ENCODE data around the gene USP25.
"Not testable (repeated sequence)": the region's sequence is repeated elsewhere in the genome, so short reads cannot be mapped to it uniquely, and the experiment has no call there.

USP25 gene

DNA sequence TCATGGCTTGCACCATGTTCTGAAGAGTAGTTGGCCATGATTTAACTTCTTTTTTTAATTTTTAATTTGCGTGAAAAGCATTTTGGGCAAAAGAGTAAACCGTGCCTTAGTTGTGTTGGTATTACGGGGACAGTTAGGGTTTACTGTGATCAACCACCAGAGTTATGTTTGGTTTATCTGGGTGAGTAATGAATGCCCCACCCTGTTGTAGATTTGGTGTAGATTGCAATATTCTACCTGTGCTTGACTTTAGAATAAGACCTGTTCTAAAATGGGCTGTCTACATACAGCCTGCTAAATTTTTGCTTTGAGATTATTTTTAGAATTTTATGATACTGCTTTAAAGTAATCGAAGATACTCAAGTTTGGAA is 1.4 kb downstream of the USP25 start:
- peak; percentile 35 for DNase-seq (ENCODE audit: low spot score)

DNA sequence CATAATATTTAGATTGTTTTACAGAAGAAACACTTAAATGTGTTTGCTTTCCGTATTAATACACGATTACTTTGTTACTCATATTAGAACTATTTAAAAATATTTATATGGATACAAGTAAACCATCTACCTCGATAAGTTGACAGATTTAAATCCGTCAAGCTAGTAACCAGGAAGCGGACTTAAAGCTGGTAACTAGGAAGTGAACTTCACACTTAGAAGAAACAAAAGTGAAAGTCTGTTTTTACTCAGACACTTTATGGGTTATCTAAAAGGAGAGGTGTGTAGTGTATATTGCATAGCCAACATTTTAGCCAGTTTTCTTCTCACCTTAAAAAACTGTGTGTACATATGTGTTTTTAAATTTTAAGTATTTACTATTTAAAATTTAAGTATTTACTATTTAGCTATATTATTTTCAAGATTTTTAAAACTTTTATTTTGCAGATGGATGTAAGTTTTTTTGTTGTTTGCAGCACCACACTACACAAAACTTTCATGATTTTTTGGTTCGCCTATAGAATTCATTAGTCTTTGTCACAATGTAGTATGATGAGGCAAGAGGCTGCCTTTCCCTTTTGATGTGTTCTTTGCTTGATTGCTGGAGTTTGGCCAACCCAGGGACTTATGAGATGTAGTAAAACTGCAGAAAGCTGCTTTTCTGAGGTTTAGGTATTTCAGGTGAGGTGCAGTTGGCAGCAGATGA is 2.7 kb downstream of the USP25 start:
- DNase-seq (ENCODE audit: low spot score): peak; percentile 76

DNA sequence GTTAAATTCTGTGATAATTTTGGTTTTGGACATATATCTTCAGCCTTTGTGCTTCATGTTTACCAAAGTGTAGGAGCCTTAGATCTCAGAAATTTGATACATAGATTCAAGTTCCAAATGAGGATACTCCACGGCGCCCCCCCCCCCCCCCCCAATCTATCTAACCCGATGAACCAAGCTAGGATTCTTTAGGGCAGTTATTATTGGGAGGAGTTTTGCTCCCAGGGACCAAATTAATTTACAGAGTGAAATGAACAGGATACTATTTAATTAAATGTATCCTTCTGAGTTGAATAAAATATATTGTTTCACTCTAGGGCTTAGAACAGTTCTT is 3.2 kb downstream of the USP25 start:
- no peak for DNase-seq (ENCODE audit: low spot score)

DNA sequence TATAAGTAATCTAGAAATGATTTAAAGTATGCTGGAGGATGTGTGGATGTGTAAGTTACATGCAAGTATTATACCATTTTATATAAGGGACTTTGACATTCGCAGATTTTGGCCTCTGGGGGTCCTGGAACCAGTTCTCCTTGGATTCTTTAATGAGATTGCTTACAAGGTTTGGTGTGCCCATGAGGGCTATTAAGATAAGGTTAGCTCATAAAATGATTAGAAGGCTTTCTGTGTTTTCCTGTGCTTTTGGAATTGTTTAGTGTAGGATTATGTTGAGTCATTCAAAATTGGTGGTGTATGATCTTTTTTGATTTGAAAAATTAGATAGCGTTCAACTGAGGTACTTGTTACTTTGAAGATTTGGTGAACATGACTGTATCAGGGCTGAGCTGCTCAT is 5.6 kb downstream of the USP25 start:
- DNase-seq (ENCODE audit: low spot score): no peak

DNA sequence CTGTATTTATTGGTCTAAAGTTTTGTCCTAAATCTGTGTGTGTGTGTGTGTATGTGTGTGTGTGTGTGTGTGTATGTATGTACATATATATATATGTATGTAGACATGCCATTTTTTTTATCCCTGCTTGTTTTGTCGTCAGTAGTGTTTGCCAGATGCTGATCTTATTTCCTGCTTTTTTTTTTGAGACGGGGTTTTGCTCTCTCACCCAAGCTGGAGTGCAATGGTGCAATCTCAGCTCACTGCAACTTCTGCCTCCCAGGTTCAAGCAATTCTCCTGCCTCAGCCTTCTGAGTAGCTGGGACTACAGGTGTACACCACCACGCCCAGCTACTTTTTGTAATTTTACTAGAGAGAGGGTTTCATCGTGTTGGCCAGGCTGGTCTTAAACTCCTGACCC is 6.1 kb downstream of the USP25 start:
- not testable (repeated sequence) for DNase-seq (ENCODE audit: low spot score)

DNA sequence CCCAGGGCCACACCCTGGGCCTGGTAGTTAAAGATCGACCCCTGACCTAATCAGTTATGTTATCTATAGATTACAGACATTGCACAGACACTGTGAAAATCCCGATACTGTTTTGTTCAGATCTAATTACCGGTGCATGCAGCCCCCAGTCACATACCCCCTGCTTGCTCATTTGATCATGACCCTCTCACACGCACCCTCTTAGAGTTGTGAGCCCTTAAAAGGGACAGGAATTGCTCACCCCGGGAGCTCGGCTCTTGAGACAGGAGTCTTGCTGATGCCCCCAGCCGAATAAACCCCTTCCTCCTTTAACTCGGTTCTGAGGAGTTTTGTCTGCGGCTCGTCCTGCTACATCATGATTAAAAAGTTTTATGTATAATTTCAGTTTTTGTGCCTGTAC is 9.0 kb downstream of the USP25 start:
- not testable (repeated sequence) for DNase-seq (ENCODE audit: low spot score)

DNA sequence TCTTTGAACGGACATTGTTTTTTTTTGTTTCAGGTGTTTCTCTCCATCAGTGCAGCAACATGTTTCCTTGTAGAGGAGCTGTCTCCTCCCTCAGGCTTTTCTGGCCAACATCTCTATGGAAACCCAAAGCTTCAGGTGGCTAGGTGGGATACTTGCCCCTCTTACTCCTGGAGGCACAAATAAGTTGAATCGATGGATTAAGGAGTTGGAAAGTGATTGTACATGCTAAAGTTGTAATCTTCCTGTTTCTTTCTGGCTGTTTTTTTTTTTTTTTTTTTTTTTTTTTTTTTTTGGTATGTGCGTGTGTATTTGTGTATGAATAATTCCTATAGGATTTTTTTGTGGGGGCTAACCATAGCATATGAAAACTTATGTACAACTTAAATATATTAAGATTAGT is 10.6 kb downstream of the USP25 start:
- DNase-seq (ENCODE audit: low spot score): no peak

DNA sequence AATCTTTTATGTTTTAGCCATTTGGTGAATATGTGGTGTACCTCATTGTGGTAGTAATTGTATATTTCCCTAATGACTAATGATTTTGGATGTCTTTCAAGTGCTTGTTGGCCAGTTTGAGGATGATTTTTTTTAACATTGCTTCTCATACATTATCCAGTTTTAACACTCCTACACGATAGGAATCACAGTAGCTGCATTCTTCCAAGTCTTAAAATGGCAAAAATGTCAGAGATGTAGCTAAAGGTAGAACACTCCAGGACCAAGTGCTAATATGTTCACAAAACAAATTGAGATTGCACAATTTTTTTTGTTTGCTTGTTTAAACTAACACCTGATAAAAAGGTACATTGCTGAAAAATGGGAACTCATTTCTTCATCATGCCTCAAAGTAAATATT is 11.7 kb downstream of the USP25 start:
- DNase-seq (ENCODE audit: low spot score): no peak

DNA sequence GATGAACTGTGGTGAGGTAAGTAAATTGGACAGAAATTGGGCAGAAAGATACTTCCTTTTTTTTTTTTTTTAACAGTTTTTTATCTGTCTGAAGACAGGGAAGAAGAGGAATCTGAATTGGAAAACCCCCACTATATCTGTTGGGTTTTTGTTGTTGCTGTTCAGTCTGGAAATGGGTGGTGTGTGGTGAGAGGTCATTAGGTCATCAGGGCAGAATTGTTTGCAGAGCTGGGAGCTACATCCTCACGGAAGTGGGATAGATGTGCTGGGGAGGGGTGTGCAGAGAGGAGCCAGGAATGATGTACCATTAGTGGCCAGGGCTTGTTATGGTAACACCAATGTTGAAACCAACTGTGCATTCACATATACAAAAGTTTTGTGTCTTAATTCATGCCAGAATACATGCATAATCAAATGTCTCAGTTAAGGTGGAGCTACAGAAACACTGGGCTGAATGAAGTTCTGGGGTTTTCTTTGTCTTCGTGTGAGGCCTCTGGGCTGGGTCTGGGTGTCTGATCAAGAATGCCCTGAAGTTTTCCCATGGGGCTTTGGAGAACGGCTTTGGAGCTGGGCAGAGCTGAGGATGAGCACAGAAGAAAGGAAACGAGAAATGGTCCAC is 12.4 kb downstream of the USP25 start:
- DNase-seq (ENCODE audit: low spot score): no peak

DNA sequence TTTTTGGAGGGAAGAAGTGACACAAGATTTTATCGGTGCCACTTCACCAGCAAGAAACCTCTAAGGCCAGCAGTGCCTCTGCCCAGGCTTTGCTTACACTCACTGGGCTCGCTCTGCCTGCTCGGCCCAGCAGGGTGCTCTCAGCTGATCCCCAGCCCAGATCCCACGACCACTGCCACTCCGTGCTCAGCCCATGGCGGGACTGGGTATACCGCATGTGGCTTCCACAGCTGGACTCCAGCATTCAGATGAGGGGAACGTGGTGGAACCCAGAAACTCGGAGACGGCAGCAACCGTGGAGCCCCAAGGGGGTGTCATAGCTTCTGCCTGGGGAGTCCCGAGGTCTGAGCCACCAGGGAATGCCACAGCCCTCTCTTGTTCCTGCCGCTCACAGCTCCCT is 12.9 kb downstream of the USP25 start:
- no peak for DNase-seq (ENCODE audit: low spot score)

DNA sequence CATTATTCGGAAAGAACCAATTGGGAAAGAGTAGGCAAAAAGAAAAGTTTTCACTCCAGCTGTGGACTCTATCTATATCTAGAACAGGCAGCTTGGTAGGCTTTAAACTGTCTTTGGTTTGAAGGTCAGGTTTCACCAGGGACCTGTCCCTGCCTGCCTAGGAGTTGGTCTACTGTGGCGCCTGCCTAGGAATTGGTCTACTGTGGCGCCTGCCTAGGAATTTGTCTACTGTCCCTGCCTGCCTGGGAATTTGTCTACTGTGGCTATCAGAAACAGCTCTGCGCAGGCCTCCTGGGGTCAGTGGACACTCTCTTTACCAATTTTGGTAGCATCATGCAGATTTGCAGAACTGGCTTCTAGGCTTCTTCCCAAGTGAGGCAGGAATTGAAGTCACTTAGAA is 13.8 kb downstream of the USP25 start:
- no peak for DNase-seq (ENCODE audit: low spot score)

DNA sequence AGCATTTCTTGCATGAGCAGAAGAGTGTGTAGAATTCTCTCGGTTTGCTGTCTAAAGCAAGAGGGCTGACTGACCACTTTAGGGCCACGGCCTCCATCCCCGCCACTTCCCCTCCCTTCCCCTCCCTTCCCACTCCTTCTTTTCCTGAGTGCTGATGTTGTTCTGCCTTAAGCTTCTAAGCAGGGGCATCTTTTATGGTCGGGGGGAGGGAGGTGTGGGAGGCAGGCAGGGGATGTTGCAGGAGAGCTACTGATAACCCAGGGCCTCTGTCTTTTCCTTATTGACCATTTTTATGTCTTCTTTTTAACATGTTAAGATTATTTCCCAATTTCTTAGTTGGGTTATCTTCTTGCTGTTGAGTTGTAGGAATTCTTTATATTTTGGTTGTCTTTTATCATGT is 15.1 kb downstream of the USP25 start:
- no peak for DNase-seq (ENCODE audit: low spot score)

DNA sequence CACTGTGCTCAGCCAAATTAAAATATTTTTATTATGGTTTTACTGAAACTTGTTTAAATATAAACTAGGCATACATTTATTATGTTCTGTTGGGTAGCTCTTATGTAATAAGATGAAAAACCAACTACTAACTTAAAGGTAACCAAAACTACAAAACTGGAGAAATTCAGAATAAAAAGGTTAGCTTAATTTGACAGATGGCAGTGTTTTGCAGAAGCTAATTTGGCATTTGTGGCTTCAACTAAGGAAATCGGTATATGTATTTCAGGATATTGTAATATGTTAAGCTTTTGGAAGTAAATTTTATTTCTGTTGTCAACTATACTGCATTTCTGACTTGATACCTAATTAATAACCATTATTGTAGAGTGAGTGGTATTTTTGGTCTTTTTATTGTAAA is 18.8 kb downstream of the USP25 start:
- no peak for DNase-seq (ENCODE audit: low spot score)

DNA sequence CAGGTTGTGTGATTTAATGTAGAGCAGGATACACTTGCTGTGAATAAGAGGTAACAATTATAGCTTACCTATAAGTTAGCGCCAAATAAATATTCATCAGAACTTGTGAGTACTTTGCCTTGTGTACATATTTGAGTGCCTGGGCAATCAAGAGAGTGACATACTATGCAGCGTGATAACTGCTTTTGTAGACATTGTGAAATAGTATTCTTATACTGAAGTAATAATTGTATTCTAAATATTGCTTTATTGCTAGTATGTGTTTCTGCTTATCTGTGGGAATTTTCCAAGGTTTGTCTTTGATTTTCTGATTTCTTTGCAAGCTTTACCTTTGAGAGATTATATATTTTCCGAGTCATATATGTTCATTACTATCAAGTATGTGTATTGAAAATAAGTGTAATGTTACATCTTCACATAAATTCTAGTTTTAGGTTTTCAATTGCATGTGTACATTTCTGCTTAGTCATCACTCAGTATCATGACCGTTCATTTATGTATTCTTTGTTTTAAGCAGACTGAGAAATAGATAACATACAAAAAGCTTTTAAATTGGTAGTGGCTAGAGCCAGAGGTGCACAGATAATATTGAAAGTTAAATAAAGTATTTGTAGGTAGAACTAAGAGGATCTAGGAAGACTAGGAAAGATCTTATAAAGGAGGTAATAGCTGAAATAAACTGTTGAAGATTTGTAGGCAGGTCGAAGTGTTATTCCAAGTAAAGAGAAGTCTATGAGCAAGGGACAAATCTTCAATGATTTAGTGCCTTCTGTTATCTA is 19.5 kb downstream of the USP25 start:
- DNase-seq (ENCODE audit: low spot score): no peak

DNA sequence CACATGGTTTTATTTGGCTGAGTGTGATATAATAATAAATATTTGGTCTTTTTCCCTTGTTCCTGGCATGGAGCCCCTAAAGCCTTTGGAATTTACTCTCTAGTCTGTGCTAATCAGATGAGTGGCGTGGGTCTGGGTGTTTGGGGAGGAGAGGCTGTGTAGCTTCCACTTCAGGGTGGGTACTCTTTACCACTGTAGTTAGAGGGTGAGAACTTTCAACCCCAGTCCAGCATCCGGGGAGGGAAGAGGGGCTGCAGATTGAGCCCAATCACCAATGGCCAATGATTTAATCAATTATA is 20.0 kb downstream of the USP25 start:
- DNase-seq (ENCODE audit: low spot score): no peak

DNA sequence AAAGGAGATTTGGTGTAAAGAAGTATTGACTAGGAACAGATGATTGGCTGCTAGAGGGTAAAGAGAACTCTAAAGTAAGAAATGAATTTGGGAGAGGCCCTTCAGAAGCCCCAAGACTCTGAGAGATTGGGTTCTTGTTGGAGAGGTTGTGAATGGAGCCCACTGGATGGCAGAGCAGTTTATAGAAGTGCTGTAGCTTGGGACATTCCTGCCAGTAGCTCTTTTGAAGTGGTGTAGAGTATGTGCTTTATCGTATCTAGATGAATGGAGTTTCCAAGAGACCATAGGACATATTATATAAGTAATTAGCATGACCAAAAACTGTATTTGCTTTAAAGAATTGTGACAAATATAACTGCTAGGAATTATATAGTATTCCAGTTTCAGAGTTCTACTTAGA is 21.3 kb downstream of the USP25 start:
- DNase-seq (ENCODE audit: low spot score): no peak

DNA sequence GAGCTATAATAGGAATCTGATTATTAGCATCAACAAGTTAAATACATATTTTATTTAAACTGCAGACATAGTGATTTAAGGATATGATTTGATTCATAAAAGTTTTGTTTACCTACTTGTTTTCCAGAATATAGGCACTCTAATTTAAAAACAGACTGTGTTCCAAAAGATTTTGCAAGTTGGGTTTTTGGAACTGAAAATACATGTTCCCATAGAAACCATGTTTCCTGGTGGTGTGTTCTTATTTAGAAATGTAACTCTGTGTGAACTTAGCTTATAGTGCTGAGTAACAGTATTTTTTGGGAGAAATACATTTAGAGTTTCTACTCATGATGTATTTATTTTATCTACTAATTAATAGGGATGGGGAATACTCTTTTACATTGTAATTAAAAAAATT is 21.8 kb downstream of the USP25 start:
- no peak for DNase-seq (ENCODE audit: low spot score)

DNA sequence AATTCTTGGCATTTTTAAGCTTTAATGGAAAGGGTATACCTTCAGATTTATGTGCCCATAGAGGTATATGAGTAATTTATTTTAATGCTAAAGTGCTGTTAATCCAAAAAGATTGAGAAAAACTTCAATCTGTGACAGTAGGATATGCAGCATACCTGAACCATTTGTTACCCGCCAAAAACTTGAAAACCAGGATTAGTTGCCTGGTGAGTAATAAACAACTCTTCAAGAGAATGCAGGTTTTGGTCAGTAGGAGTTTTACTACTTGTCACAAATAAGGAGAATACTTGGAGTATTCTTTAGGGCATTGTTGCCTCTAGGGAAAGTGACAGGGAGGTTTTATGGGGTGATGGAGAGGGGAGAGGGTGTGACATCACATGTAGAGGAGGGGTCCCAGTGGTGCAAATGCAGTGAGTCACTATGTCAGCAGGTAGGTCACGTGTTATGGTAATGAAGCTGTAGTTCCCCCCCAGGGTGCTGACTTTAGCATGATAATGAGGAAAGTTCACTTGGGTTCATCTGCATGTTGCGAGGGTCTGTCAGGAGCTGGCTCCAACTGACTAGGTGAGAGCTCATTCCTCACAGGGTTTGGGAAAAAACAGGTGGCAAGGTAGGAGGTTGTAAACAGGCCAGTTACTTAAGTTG is 23.1 kb downstream of the USP25 start:
- no peak for DNase-seq (ENCODE audit: low spot score)

DNA sequence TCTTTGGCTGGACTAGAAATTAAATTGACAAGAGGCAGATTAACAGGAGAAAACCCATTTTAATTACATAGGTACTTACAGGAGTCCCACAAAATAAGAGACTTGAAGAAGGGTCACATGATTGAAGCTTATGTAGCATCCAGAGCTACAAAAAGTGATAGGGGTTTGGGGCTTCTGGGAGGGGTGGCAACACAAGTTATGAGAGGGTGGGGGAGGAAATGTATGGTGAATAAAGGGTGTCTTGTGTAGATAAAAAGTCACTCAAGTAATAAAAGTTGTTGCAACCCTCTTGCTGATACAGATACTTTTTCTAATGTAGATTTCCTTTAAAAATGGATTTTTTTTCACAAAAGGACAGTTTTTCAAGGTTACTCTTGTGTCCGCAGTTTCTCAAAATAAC is 24.0 kb downstream of the USP25 start:
- DNase-seq (ENCODE audit: low spot score): no peak

DNA sequence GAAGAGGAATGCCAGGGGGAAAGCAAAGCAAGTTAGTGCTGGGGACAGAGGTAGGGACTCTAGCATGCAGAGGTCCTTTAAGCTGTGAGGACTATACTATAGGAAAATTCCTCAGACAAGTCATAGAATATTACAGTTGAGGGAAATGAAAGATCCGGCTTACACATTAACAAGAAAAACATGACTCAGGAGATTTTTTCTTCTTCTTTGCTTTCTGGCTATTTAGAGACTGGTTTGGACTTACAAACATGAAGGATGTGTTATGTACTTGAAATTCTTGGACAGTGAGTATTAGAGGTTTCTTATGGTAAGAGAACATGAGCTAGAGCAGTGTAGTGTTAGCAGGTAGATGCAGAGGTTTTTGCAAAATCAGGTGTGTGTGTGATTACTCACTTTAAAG is 24.9 kb downstream of the USP25 start:
- no peak for DNase-seq (ENCODE audit: low spot score)

DNA sequence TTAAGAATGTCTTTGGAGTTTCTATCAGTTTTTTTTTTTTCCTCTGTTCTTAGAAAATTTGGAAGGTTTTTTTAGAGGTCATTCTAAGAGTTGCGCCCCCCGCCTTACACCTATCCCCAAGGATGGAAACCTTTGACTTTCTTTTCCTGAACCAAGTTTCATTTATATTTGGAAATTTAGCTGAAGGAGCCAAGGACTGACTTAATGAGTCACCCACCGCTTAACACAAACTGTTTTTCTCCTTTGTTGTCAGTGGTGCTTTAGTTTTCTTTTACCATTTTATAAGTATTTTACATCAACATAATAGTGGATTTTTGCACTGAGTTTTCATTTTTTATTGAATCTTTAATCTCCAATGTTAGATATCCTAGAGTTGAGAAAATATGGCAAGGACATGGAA is 25.3 kb downstream of the USP25 start:
- DNase-seq (ENCODE audit: low spot score): no peak

DNA sequence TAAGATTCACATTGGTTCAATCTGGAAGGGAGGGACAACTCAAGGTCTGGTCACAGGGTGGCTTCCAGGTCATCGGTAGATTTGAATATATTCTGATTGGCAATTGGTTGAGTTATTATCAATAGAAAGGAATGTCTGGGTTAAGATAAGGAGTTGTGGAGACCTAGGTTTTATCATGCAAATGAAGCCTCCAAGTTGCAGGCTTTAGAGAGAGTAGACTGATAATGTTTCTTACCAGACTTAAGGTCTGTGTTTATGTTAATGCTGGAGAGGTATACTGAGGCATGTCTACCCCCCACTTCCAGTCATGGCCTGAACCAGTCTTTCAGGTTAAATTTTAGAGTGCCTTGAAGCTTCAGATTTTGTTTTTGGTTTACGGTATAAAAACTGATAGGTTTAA is 29.7 kb downstream of the USP25 start:
- no peak for DNase-seq (ENCODE audit: low spot score)

DNA sequence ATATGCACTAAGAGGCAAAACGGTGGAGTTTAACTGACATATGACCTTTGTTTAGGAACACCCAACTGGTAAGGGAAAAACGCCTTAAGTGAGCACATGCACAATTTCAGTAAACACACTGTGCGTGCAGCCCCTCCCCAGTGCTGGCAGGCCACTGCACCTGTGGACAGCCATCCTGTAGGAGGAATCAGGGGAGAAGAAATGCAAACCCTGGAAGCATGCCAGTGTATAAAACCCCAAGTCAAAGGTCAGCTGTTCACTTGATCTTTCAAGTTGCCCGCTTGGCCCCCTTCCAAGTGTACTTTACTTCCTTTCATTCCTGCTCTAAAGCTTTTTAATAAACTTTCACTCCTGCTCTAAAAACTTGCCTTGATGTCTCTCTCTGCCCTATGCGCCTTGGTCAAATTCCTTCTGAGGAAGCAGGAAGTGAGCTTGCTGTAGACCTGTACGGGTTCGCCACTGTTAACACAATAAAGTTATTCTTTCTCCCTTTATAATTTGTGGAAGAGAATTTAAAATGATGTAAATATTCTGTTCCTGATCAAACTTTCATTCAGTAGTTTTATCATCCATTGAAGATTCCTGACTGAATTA is 31.8 kb downstream of the USP25 start:
- DNase-seq (ENCODE audit: low spot score): no peak
